Fibroblast of villous mesenchyme (primary cell): ENCODE results near the gene ABI3BP. TPM values are rescaled to one million over a fixed set of nuclear protein-coding genes. Genes with fewer than 3 reads are reported as not detected.

Experiments used
- DNase-seq: peaks from one replicate; pipeline ENCODE4 v3.0.0-alpha.2; 2010; ENCODE audit warnings: low read depth
- H3K4me3 ChIP-seq: 2 replicates; pipeline ENCODE4 v1.5.1; 2011; ENCODE audit warnings: low read depth, mild to moderate bottlenecking, low read length
- total RNA-seq: library from RNA; depleted of rRNA; stranded (reverse); fragments of >200 nt; gene quantifications from 2 replicates; pipeline ENCODE4 v1.2.3, GENCODE V29; 2012
- TF ChIP-seq, protein P1 (sequence below): IDR thresholded peaks from 2 replicates; pipeline ENCODE4 v1.5.1; 2012; ENCODE audit warnings: low read depth, mild to moderate bottlenecking, low read length; ENCODE audit not compliant: insufficient read depth

Gene ABI3BP
- total RNA-seq, 1 donor, result 7.8 TPM

- no peak overlapping the region for H3K4me3 ChIP-seq
- TF ChIP-seq, protein P1, sequence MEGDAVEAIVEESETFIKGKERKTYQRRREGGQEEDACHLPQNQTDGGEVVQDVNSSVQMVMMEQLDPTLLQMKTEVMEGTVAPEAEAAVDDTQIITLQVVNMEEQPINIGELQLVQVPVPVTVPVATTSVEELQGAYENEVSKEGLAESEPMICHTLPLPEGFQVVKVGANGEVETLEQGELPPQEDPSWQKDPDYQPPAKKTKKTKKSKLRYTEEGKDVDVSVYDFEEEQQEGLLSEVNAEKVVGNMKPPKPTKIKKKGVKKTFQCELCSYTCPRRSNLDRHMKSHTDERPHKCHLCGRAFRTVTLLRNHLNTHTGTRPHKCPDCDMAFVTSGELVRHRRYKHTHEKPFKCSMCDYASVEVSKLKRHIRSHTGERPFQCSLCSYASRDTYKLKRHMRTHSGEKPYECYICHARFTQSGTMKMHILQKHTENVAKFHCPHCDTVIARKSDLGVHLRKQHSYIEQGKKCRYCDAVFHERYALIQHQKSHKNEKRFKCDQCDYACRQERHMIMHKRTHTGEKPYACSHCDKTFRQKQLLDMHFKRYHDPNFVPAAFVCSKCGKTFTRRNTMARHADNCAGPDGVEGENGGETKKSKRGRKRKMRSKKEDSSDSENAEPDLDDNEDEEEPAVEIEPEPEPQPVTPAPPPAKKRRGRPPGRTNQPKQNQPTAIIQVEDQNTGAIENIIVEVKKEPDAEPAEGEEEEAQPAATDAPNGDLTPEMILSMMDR, result no peak
- no peak for DNase-seq
Observed at GRCh38 chr3:100740207-100740606, 253.0 kb downstream of the ABI3BP start.

GRCh38 chr3:100737334-100737733, 255.9 kb downstream of the ABI3BP start:
- no peak overlapping the region for H3K4me3 ChIP-seq
- peak; percentile 16 for DNase-seq
- TF ChIP-seq, protein P1, result peak; percentile 26

GRCh38 chr3:100732435-100732834, 260.8 kb downstream of the ABI3BP start:
- no peak for DNase-seq
- H3K4me3 ChIP-seq, result no peak overlapping the region
- TF ChIP-seq, protein P1, result no peak

GRCh38 chr3:100730524-100730923, 262.7 kb downstream of the ABI3BP start:
- DNase-seq, result no peak
- no peak overlapping the region for H3K4me3 ChIP-seq
- TF ChIP-seq, protein P1, result no peak

DNA sequence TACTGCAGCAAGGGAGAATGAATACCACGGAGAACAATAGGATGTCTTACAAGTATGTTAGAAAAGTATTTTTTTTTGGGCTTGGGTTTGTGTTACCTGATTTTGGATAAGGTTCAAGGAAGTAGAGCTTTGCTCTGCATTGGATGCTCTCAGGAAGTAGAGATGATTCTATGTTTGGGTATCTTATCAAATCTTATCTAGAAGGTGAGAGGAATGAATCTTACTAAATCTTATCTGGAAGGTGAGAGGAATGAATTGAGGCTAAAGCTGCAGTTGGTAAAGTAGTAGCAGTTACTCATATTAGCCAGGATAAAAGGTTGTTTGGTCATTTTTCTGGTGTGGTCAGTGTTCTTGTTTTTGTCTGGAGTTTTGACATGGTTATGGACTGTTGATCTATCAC, 266.5 kb downstream of the ABI3BP start:
- no peak overlapping the region for H3K4me3 ChIP-seq
- no peak for DNase-seq
- TF ChIP-seq, protein P1, result no peak

DNA sequence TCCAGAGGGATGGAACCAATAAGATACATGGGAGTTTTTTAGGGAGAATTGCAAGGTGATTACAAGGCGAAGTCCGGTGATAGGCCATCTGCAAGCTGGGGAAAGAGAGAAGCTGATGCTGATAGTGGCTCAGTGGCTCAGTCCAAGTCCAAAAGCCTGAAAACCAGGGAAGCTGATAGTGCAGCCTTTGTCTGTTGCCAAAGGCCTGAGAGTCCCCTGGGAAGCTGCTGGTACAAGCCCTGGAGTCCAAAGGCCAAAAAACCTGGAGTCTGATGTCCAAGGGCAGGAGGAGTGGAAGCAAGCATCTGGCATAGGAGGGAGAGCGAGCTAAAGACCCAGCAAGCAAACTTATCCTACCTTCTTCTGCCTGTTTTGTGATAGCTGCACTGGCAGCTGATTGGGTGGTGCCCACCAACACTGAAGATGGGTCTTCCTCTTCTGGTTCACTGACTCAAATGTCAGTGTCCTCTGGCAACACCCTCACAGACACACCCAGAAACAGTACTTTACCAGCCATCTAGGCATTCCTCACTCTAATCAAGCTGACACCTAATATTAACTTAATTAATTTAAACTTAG, 267.2 kb downstream of the ABI3BP start:
- no peak for DNase-seq
- TF ChIP-seq, protein P1, result no peak
- H3K4me3 ChIP-seq, result no peak overlapping the region

- no peak overlapping the region for H3K4me3 ChIP-seq
- TF ChIP-seq, protein P1, result no peak
- DNase-seq, result no peak
Observed at GRCh38 chr3:100720426-100720825, 272.8 kb downstream of the ABI3BP start.
